Adrenal gland (tissue), 12 donors: ENCODE data around the gene SUCLG2. TPM values are rescaled to one million over a fixed set of nuclear protein-coding genes. Genes with fewer than 3 reads are reported as not detected.

Experiments used
- DNase-seq, 7 donors: peaks; one replicate each; pipeline ENCODE4 v3.0.0-alpha.2; 2019 to 2020
- H3K27ac ChIP-seq, 5 donors: fragments of 200-600 bp; sonication (generic) in 4 of 5; 1 replicate in 3 of 5; 2 replicates in 2 of 5; pipeline versions ENCODE4 v1.5.1 to v1.8.0; 2016 to 2020; ENCODE audit warnings: mild to moderate bottlenecking in 1 of 5
- H3K27me3 ChIP-seq: fragments of 200-600 bp; 2 replicates; pipeline ENCODE4 v1.8.0; 2021
- H3K36me3 ChIP-seq, 2 donors: fragments of 200-600 bp; replicated peaks in 1 of 2; 1 replicate in 1 of 2; 2 replicates in 1 of 2; pipeline versions ENCODE4 v1.5.1 to v1.8.0; 2018 to 2022
- H3K4me1 ChIP-seq, 2 donors: fragments of 200-600 bp; replicated peaks in 1 of 2; 1 replicate in 1 of 2; 2 replicates in 1 of 2; pipeline versions ENCODE4 v1.5.1 to v1.8.0; 2018 to 2021
- H3K4me3 ChIP-seq, 4 donors: fragments of 200-600 bp; sonication (generic) in 3 of 4; one replicate each; pipeline ENCODE4 v1.5.1; 2016 to 2018
- H3K9me3 ChIP-seq, 3 donors: fragments of 200-600 bp; sonication (generic) in 1 of 3; replicated peaks in 1 of 3; 1 replicate in 2 of 3; 2 replicates in 1 of 3; pipeline versions ENCODE4 v1.5.1 to v1.8.0; 2016 to 2021
- CTCF ChIP-seq, 6 experiments: fragments of 450-650 bp in 4 of 6; fragments of 200-600 bp in 2 of 6; sonication (generic) in 1 of 6; IDR thresholded peaks; 1 replicate in 5 of 6; 2 replicates in 1 of 6; pipeline versions ENCODE4 v1.5.1 to v1.8.0; 2016 to 2021; ENCODE audit warnings: antibody characterized with exemption in 6 of 6, mild to moderate bottlenecking in 2 of 6, moderate library complexity in 1 of 6
- POLR2A ChIP-seq, 2 donors: fragments of 450-650 bp; IDR thresholded peaks; one replicate each; pipeline ENCODE4 v1.6.1; 2017; ENCODE audit warnings: antibody characterized with exemption in 2 of 2, mild to moderate bottlenecking in 2 of 2, moderate library complexity in 1 of 2
- WGBS, 4 donors: extraction: QIAGEN DNeasy Blood & Tissue Kit in 2 of 4; methylation state at CpG; one replicate each; pipeline versions ENCODE4 v1.1.5 to v1.1.7; 2013 to 2017; 5-methylcytosine and 5-hydroxymethylcytosine counted together
- intact Hi-C, 2 donors: fragments of 100-400 bp; cut with DNase I; formaldehyde crosslinking; loops; one replicate each; pipeline versions ENCODE4 v1.14.1 to v1.15.0; 2022 to 2023
- polyA plus RNA-seq, 3 donors: library from polyadenylated mRNA; stranded (reverse); fragments of 200-250 nt in 2 of 3; fragments of 350-450 nt in 1 of 3; fragmentation: Illumina TruSeq in 1 of 3; extraction: RNeasy Lipid Tissue Mini Kit (QIAGEN cat#74804) in 1 of 3; gene quantifications; one replicate each; pipeline ENCODE4 v1.2.3, GENCODE V29; 2013 to 2014
- total RNA-seq, 9 donors: library from RNA; depleted of rRNA in 4 of 9; stranded (reverse); fragments of >200 nt in 4 of 9; fragments of 120-200 nt in 1 of 9; fragmentation: NEBNext Ultra II Directional in 1 of 9; extraction: Animal tissue kit (Norgen Biotek cat#: 25700) in 1 of 9; gene quantifications; one replicate each; pipeline versions ENCODE4 v1.1.0 to v1.2.4, GENCODE V29; 2013 to 2023
- donor health status: healthy with polysubstance abuse.
- donor health status: Bipolar disorder and iron deficiency.
- donor health status: DM: yes; HTN: yes; CAD: no.
- donor health status: DM: no; HTN: no; CAD: no.
- donor health status: DM: no; HTN: no; CAD: no.
- donor health status: DM: yes; HTN: yes; CAD: no.

Gene SUCLG2
- total and polyA plus RNA-seq, 12 donors, result 24.4 to 115 (median 69.6) TPM

GRCh38 chr3:67518236-67518635 lies 136.2 kb downstream of the SUCLG2 start:
- H3K4me1 ChIP-seq, result no peaks in the 10 kb centered on the region
- no peak for DNase-seq
- intact Hi-C loops, result no loop called here
- no peaks in the 10 kb centered on the region for H3K9me3 ChIP-seq
- no peak overlapping the region for H3K4me3 ChIP-seq
- H3K36me3 ChIP-seq, result no peaks in the 10 kb centered on the region
- no peaks in the 10 kb centered on the region for H3K27me3 ChIP-seq
- no peak overlapping the region for H3K27ac ChIP-seq
- 92 to 97% (median 96%) methylated on average over 4 of the region's 4 CpGs for WGBS, 4 donors
- TF ChIP-seq CTCF (IDR thresholded peaks at IDR 0.05), result no peak
- TF ChIP-seq POLR2A (IDR thresholded peaks at IDR 0.05), result no peak

- Histone ChIP-seq H3K9me3 (no peaks in the 10 kb centered on the region), H3K27me3 (no peaks in the 10 kb centered on the region), H3K36me3 (no peaks in the 10 kb centered on the region), H3K27ac (no peak overlapping the region), H3K4me1 (no peaks in the 10 kb centered on the region), H3K4me3 (no peak overlapping the region)
- no peak for DNase-seq
- WGBS, 4 donors, result 84 to 94% (median 90%) methylated on average over 2 of the region's 2 CpGs
- intact Hi-C loops, result no loop called here
- no peak for TF ChIP-seq POLR2A (IDR thresholded peaks at IDR 0.05)
- no peak for TF ChIP-seq CTCF (IDR thresholded peaks at IDR 0.05)
Measured at GRCh38 chr3:67517781-67518180, 136.6 kb downstream of the SUCLG2 start.

GRCh38 chr3:67516496-67516895 lies 137.9 kb downstream of the SUCLG2 start:
- TF ChIP-seq POLR2A (IDR thresholded peaks at IDR 0.05) (no peak), CTCF (IDR thresholded peaks at IDR 0.05) (no peak)
- DNase-seq, result no peak
- H3K4me3 ChIP-seq, result no peak overlapping the region
- H3K27me3 ChIP-seq, result no peaks in the 10 kb centered on the region
- H3K9me3 ChIP-seq, result no peaks in the 10 kb centered on the region
- 68 to 76% (median 74%) methylated on average over 2 of the region's 2 CpGs for WGBS, 4 donors
- intact Hi-C loops, result no loop called here
- H3K4me1 ChIP-seq, result no peaks in the 10 kb centered on the region
- no peak overlapping the region for H3K27ac ChIP-seq
- H3K36me3 ChIP-seq, result no peaks in the 10 kb centered on the region

- Histone ChIP-seq H3K27me3 (no peaks in the 10 kb centered on the region), H3K27ac (no peak overlapping the region), H3K36me3 (no peaks in the 10 kb centered on the region), H3K9me3 (no peaks in the 10 kb centered on the region), H3K4me1 (no peaks in the 10 kb centered on the region), H3K4me3 (no peak overlapping the region)
- WGBS, 4 donors, result 69 to 78% (median 73%) methylated on average over 3 of the region's 3 CpGs
- TF ChIP-seq CTCF (IDR thresholded peaks at IDR 0.05) (no peak), POLR2A (IDR thresholded peaks at IDR 0.05) (no peak)
- no peak for DNase-seq
- intact Hi-C loops, result no loop called here
Measured at GRCh38 chr3:67515778-67516177, 138.6 kb downstream of the SUCLG2 start.
